Heart right ventricle (tissue), 16 donors: ENCODE measurements around the gene ZNF559. TPM values are rescaled to one million over a fixed set of nuclear protein-coding genes. Genes with fewer than 3 reads are reported as not detected.

ENCODE experiments used
- ATAC-seq, 8 donors: fragments of 200-7000 bp; cut with Tn5 transposase; one replicate each; pipeline ENCODE4 v1.9.1; 2020; ENCODE audit warnings: mild to moderate bottlenecking in 8 of 8, moderate library complexity in 8 of 8, moderate number of reproducible peaks in 1 of 8
- DNase-seq, 2 donors: peaks; one replicate each; pipeline ENCODE4 v3.0.0-alpha.2; 2020
- H3K27ac ChIP-seq, 10 donors: fragments of 200-600 bp; sonication (generic) in 2 of 10; one replicate each; pipeline versions ENCODE4 v1.5.0 to v1.8.0; 2020 to 2022; ENCODE audit warnings: mild to moderate bottlenecking in 3 of 10
- H3K27me3 ChIP-seq, 7 donors: fragments of 200-600 bp; one replicate each; pipeline ENCODE4 v1.8.0; 2021 to 2022; ENCODE audit warnings: mild to moderate bottlenecking in 2 of 7
- H3K36me3 ChIP-seq, 9 donors: fragments of 200-600 bp; sonication (generic) in 1 of 9; one replicate each; pipeline versions ENCODE4 v1.5.0 to v1.8.0; 2020 to 2022; ENCODE audit warnings: mild to moderate bottlenecking in 2 of 9
- H3K4me1 ChIP-seq, 9 donors: fragments of 200-600 bp; sonication (generic) in 1 of 9; one replicate each; pipeline versions ENCODE4 v1.5.0 to v1.8.0; 2020 to 2022; ENCODE audit warnings: mild to moderate bottlenecking in 4 of 9
- H3K4me3 ChIP-seq, 10 donors: fragments of 200-600 bp; sonication (generic) in 2 of 10; one replicate each; pipeline versions ENCODE4 v1.5.0 to v1.8.0; 2020 to 2022; ENCODE audit warnings: mild to moderate bottlenecking in 7 of 10, moderate library complexity in 2 of 10
- H3K9me3 ChIP-seq, 11 donors: fragments of 200-600 bp in 10 of 11; sonication (generic) in 2 of 11; one replicate each; pipeline versions ENCODE4 v1.5.0 to v1.8.0; 2013 to 2022; ENCODE audit warnings: mild to moderate bottlenecking in 2 of 11, control low read depth in 1 of 11, moderate library complexity in 1 of 11
- WGBS, 2 donors: extraction: QIAGEN DNeasy Blood & Tissue Kit; methylation state at CpG; one replicate each; pipeline ENCODE4 v1.1.7; 2013; ENCODE audit warnings: inconsistent platforms in 1 of 2; 5-methylcytosine and 5-hydroxymethylcytosine counted together
- intact Hi-C, 10 donors: fragments of 100-400 bp; cut with DNase I; formaldehyde crosslinking; loops; one replicate each; pipeline versions ENCODE4 v1.11.1 to v1.14.2; 2022
- polyA plus RNA-seq, 2 donors: library from polyadenylated mRNA; stranded (reverse); fragments of 200-250 nt; gene quantifications; one replicate each; pipeline ENCODE4 v1.2.3, GENCODE V29; 2013
- total RNA-seq, 10 donors: library from RNA; stranded (reverse); fragmentation: NEBNext Ultra II Directional in 3 of 10; extraction: Animal tissue kit (Norgen Biotek cat#: 25700) in 3 of 10; gene quantifications; one replicate each; pipeline versions ENCODE4 v1.2.1 to v1.2.4, GENCODE V29; 2021 to 2023
- TF ChIP-seq, protein P1 (sequence below), 9 donors: fragments of 200-600 bp; sonication (generic) in 2 of 9; IDR thresholded peaks; one replicate each; pipeline versions ENCODE4 v1.5.0 to v1.8.0; 2021 to 2022; ENCODE audit warnings: antibody characterized with exemption in 9 of 9, mild to moderate bottlenecking in 5 of 9, moderate library complexity in 1 of 9
- donor health status: Arrhythmogenic right ventricular cardiomyopathy.
- donor health status: ischemic (EF 13 %, LVEDD 7.1; RV severe dilation, severe dysfunction).
- donor health status: healthy with polysubstance abuse.
- donor health status: DM: no; HTN: yes; CAD: no.
- donor health status: DM: no; HTN: no; CAD: no.
- donor health status: ischemic (EF 25% LVEDD 6.9; RV normal size, moderate dysfunction).
- donor health status: ischemic (EF 25% LVEDD 5.7; RV mildly dilated, moderate dysfunction).
- donor health status: healthy.
- donor health status: DM: yes; HTN: yes; CAD: no.
- donor health status: Ischemic cardiomyopathy.
- donor health status: ischemic (EF 35%, LVEDD 5.7; RV mildly dilated, moderate dysfunction).
- donor health status: nonischemic (EF 11% LVEDD 7.7; RV severe dilation, severe dysfunction).
- donor health status: DM: yes; HTN: yes; CAD: no.
- donor health status: PGD.
- donor health status: ischemic (EF 29% LVEDD 5.4; RV normal size, mild dysfunction).
- donor health status: nonischemic (EF 23%, LVEDD 6.1; RV moderate dilation, normal function).

ZNF559 gene
- total and polyA plus RNA-seq, 12 donors = 9.8 to 42.8 (median 17.5) TPM

DNA sequence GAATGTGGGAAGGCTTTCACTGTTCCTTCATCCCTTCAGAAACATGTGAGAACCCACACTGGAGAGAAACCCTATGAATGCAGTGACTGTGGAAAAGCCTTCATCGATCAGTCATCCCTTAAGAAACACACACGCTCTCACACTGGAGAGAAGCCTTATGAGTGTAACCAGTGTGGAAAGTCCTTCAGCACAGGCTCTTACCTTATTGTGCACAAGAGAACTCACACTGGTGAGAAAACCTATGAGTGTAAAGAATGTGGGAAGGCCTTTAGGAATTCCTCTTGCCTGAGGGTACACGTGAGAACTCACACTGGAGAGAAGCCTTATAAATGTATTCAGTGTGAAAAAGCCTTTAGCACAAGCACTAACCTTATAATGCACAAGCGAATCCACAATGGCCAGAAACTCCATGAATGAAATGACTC, 57.4 kb downstream of the ZNF559 start:
- H3K4me1 ChIP-seq = no peaks in the 10 kb centered on the region
- WGBS, 2 donors = 74 to 88% methylated on average over 4 of the region's 4 CpGs
- no peak overlapping the region for H3K27ac ChIP-seq
- peaks cover 53 to 100% (median 100%) of the 10 kb centered on the region in 9 donors for H3K36me3 ChIP-seq
- no peak for ATAC-seq
- intact Hi-C loops = no loop called here
- H3K4me3 ChIP-seq = no peak overlapping the region
- H3K9me3 ChIP-seq = peaks cover 13 to 100% (median 99%) of the 10 kb centered on the region in 11 donors
- DNase-seq = no peak
- H3K27me3 ChIP-seq = no peaks in the 10 kb centered on the region
- TF ChIP-seq, protein P1, sequence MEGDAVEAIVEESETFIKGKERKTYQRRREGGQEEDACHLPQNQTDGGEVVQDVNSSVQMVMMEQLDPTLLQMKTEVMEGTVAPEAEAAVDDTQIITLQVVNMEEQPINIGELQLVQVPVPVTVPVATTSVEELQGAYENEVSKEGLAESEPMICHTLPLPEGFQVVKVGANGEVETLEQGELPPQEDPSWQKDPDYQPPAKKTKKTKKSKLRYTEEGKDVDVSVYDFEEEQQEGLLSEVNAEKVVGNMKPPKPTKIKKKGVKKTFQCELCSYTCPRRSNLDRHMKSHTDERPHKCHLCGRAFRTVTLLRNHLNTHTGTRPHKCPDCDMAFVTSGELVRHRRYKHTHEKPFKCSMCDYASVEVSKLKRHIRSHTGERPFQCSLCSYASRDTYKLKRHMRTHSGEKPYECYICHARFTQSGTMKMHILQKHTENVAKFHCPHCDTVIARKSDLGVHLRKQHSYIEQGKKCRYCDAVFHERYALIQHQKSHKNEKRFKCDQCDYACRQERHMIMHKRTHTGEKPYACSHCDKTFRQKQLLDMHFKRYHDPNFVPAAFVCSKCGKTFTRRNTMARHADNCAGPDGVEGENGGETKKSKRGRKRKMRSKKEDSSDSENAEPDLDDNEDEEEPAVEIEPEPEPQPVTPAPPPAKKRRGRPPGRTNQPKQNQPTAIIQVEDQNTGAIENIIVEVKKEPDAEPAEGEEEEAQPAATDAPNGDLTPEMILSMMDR (IDR thresholded peaks at IDR 0.05) = no peak

Other genes starting within 250 kb of the ZNF559 start
- not detected for gene OR1M1, start 237.1 kb upstream of the ZNF559 start, total RNA-seq
- not detected for gene OR1M1, start 237.1 kb upstream of the ZNF559 start, polyA plus RNA-seq
- not detected for gene OR7G2, start 216.7 kb upstream of the ZNF559 start, total RNA-seq
- not detected for gene OR7G2, start 216.7 kb upstream of the ZNF559 start, polyA plus RNA-seq
- not detected for gene OR7G1, start 208.4 kb upstream of the ZNF559 start, total RNA-seq
- not detected for gene OR7G1, start 208.4 kb upstream of the ZNF559 start, polyA plus RNA-seq
- gene OR7G3, start 197.2 kb upstream of the ZNF559 start, total RNA-seq = not detected
- gene OR7G3, start 197.2 kb upstream of the ZNF559 start, polyA plus RNA-seq = not detected
- gene ZNF317, start 183.8 kb upstream of the ZNF559 start, total RNA-seq = 10 to 100 TPM; 13.4 to 17.8 (median 15.7) TPM
- gene ZNF317, start 183.8 kb upstream of the ZNF559 start, polyA plus RNA-seq = 10 to 100 TPM; 10.5 to 28.7 TPM
- gene OR7D2, start 145.2 kb upstream of the ZNF559 start, total RNA-seq = under 1 TPM in 1 of 10 donors, not detected in 9; 0.12 TPM
- not detected for gene OR7D2, start 145.2 kb upstream of the ZNF559 start, polyA plus RNA-seq
- gene OR7D4, start 104.6 kb upstream of the ZNF559 start, total RNA-seq = not detected
- gene OR7D4, start 104.6 kb upstream of the ZNF559 start, polyA plus RNA-seq = not detected
- gene OR7E24, start 73.2 kb upstream of the ZNF559 start, total RNA-seq = not detected
- not detected for gene OR7E24, start 73.2 kb upstream of the ZNF559 start, polyA plus RNA-seq
- gene ZNF699, start 14.3 kb upstream of the ZNF559 start, total RNA-seq = 1 to 10 TPM; 2.7 to 6.5 (median 4.2) TPM
- under 1 TPM; 0.80 to 0.99 TPM for gene ZNF699, start 14.3 kb upstream of the ZNF559 start, polyA plus RNA-seq
- gene ZNF177, start 38.8 kb downstream of the ZNF559 start, total RNA-seq = 1 to 10 TPM; 1.6 to 4.1 (median 3.0) TPM
- 1 to 10 TPM; 2.0 to 6.8 TPM for gene ZNF177, start 38.8 kb downstream of the ZNF559 start, polyA plus RNA-seq
- 1 to 10 TPM; 4.8 to 9.1 (median 7.8) TPM for gene ZNF266, start 111.4 kb downstream of the ZNF559 start, total RNA-seq
- 10 to 100 TPM; 10.3 to 22.9 TPM for gene ZNF266, start 111.4 kb downstream of the ZNF559 start, polyA plus RNA-seq
- under 1 TPM in 3 of 10 donors, not detected in 7; 0.09 to 0.35 (median 0.13) TPM for gene ZNF560, start 174.4 kb downstream of the ZNF559 start, total RNA-seq
- gene ZNF560, start 174.4 kb downstream of the ZNF559 start, polyA plus RNA-seq = under 1 TPM in 1 of 2 donors, not detected in 1; 0.01 TPM
- gene ZNF426, start 214.5 kb downstream of the ZNF559 start, total RNA-seq = 10 to 100 TPM; 14.7 to 20.2 (median 17.0) TPM
- gene ZNF426, start 214.5 kb downstream of the ZNF559 start, polyA plus RNA-seq = 1 to 10 TPM; 2.6 to 2.7 TPM